SJCRH30 (cell line): ENCODE measurements around the gene TTC12. TPM values are rescaled to one million over a fixed set of nuclear protein-coding genes. Genes with fewer than 3 reads are reported as not detected.

ENCODE experiments used
- DNase-seq, 2 experiments: peaks; one replicate each; pipeline ENCODE4 v3.0.0-alpha.2; 2015 to 2020
- H3K27ac ChIP-seq: fragments of 250-450 bp; sonication (Bioruptor Pico); 2 replicates; pipeline ENCODE4 v1.5.1; 2020; ENCODE audit warnings: mild to moderate bottlenecking, moderate library complexity
- H3K27me3 ChIP-seq: fragments of 250-450 bp; sonication (Bioruptor Pico); 2 replicates; pipeline ENCODE4 v1.5.1; 2020; ENCODE audit warnings: mild to moderate bottlenecking, moderate library complexity
- H3K36me3 ChIP-seq: fragments of 250-450 bp; sonication (Bioruptor Pico); 2 replicates; pipeline ENCODE4 v1.5.1; 2020; ENCODE audit warnings: mild to moderate bottlenecking, moderate library complexity
- H3K4me1 ChIP-seq: fragments of 250-450 bp; sonication (Bioruptor Pico); 2 replicates; pipeline ENCODE4 v1.5.1; 2020; ENCODE audit warnings: mild to moderate bottlenecking, moderate library complexity
- H3K4me3 ChIP-seq: fragments of 250-450 bp; sonication (Bioruptor Pico); 2 replicates; pipeline ENCODE4 v1.5.1; 2020; ENCODE audit warnings: mild to moderate bottlenecking, moderate library complexity
- H3K9me3 ChIP-seq: fragments of 250-450 bp; sonication (Bioruptor Pico); replicated peaks from 2 replicates; pipeline ENCODE4 v1.5.1; 2020; ENCODE audit warnings: mild to moderate bottlenecking, moderate library complexity
- total RNA-seq: library from RNA; depleted of rRNA; stranded (reverse); fragments of >200 nt; shearing (Covaris generic); gene quantifications from 2 replicates; pipeline ENCODE4 v1.2.3, GENCODE V29; 2014

TTC12 gene
- total RNA-seq, 1 experiment from 2014 or later, result not detected

DNA sequence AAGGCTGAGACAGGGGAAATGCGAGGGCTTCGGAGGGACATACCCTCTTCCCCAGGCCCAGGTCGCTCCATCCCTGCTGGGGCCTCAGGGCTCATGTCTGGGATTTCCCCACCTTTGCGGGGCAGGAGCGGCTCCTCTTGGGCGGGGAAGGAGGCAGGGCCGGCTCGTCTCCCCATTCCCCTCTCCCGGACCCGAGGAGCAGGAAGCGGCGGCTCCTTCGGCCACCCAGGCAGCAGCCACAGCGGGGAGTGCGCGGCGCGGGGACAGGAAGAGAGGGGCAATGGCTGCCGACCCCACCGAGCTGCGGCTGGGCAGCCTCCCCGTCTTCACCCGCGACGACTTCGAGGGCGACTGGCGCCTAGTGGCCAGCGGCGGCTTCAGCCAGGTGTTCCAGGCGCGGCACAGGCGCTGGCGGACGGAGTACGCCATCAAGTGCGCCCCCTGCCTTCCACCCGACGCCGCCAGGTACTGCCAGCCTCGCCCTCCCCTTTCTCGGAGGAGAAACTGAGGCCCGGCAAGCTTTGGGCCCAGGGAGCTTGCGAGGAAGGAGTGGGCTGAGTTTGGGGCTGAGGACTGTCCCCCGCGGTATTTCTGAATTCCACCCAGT is 73.3 kb downstream of the TTC12 start, which contains the start of gene ANKK1:
TSS of gene ANKK1 (plus strand) at position 175 of the 607 bp plus-strand sequence. CDS start at position 281, 106 bp downstream.
- Histone ChIP-seq H3K27ac (no peak within 1 kb of the TSS), H3K36me3 (no peaks in the 10 kb centered on the region), H3K4me1 (peaks cover 26% of the 10 kb centered on the region), H3K9me3 (no peaks in the 10 kb centered on the region), H3K4me3 (no peak within 1 kb of the TSS), H3K27me3 (no peaks in the 10 kb centered on the region)
- DNase-seq, result no peak

DNA sequence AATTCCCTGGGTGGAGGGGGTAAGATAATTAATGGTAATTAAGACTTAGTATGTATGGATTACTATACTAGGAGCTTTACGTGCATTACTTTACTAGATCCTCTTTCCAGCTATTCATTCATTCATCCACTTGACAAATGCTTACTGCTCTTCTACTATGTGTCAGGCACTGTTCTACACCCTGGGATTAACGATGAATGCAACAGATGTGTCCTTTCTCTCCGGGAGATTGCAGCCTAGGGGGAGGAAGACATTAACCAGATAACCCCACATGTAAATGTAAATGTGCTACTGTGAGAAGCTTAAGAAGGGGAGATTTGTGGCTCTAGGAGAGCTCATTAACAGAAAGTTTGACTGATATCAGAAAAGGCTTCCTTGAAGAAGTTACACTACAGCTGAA is 74.9 kb downstream of the TTC12 start:
- Histone ChIP-seq H3K4me1 (peaks cover 20% of the 10 kb centered on the region), H3K27ac (no peak overlapping the region), H3K4me3 (no peak overlapping the region), H3K36me3 (no peaks in the 10 kb centered on the region), H3K27me3 (no peaks in the 10 kb centered on the region), H3K9me3 (no peaks in the 10 kb centered on the region)
- DNase-seq, result peak in 1 of 2 experiments; percentile 36

GRCh38 chr11:113392236-113392921 is 78.0 kb downstream of the TTC12 start:
- Histone ChIP-seq H3K27ac (no peak overlapping the region), H3K27me3 (no peaks in the 10 kb centered on the region), H3K9me3 (no peaks in the 10 kb centered on the region), H3K4me3 (no peak overlapping the region), H3K36me3 (no peaks in the 10 kb centered on the region), H3K4me1 (peaks cover 8% of the 10 kb centered on the region)
- DNase-seq, result no peak

DNA sequence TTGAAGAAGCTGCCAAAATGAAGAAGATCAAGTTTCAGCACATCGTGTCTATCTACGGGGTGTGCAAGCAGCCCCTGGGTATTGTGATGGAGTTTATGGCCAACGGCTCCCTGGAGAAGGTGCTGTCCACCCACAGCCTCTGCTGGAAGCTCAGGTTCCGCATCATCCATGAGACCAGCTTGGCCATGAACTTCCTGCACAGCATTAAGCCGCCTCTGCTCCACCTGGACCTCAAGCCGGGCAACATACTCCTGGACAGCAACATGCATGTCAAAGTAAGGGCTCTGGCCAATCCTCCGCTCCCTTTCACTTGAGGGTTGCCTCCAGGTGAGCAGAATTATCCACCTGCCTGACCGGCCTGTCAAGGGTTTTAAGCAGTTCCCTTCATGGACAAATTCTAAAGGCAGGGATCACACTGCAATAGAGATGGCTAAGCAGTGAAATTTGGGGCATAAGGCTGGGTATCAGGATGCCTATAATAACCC is 79.2 kb downstream of the TTC12 start:
- Histone ChIP-seq H3K36me3 (no peaks in the 10 kb centered on the region), H3K4me1 (peaks cover 8% of the 10 kb centered on the region), H3K4me3 (no peak overlapping the region), H3K9me3 (no peaks in the 10 kb centered on the region), H3K27me3 (no peaks in the 10 kb centered on the region), H3K27ac (no peak overlapping the region)
- no peak for DNase-seq

DNA sequence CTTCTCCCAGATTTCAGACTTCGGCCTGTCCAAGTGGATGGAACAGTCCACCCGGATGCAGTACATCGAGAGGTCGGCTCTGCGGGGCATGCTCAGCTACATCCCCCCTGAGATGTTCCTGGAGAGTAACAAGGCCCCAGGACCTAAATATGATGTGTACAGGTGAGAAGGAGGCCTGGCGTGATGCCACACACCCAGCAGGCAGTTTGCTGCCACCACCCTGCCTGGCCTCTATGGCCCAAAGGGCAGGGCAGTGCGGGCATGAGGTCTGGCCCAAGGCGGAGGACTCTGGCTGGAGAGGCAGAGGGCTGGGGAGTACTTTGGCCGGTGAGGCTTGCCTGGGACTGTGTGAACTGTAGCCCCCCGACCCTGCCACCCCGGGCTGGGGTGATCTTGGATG is 80.5 kb downstream of the TTC12 start:
- Histone ChIP-seq H3K4me3 (no peak overlapping the region), H3K9me3 (no peaks in the 10 kb centered on the region), H3K27me3 (no peaks in the 10 kb centered on the region), H3K4me1 (no peaks in the 10 kb centered on the region), H3K36me3 (no peaks in the 10 kb centered on the region), H3K27ac (no peak overlapping the region)
- no peak for DNase-seq

GRCh38 chr11:113395782-113396336 is 81.5 kb downstream of the TTC12 start:
- no peak overlapping the region for H3K4me3 ChIP-seq
- DNase-seq, result no peak
- no peaks in the 10 kb centered on the region for H3K27me3 ChIP-seq
- H3K4me1 ChIP-seq, result no peaks in the 10 kb centered on the region
- H3K9me3 ChIP-seq, result no peaks in the 10 kb centered on the region
- no peak overlapping the region for H3K27ac ChIP-seq
- H3K36me3 ChIP-seq, result no peaks in the 10 kb centered on the region

DNA sequence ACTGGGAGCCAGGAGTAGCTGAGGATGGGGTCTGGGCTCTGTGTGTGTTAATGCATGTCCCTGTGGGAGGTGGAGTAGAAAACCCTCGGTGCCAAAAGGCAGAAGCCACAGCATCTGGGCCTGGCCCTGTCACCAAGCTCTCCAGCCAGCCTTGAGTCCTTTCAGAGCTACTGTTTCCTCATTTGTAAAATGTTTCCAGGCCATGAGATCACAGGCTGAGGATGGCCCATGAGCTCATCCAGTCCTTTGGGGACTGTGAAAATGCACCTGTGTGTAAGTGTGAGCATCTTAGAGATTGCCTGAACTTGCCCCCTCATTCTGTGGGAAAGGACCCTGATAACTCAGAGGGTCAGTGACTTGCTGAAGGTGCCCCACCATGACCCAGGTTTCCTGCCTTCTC is 82.3 kb downstream of the TTC12 start:
- Histone ChIP-seq H3K9me3 (no peaks in the 10 kb centered on the region), H3K4me3 (no peak overlapping the region), H3K27ac (no peak overlapping the region), H3K27me3 (no peaks in the 10 kb centered on the region), H3K4me1 (no peaks in the 10 kb centered on the region), H3K36me3 (no peaks in the 10 kb centered on the region)
- no peak for DNase-seq

DNA sequence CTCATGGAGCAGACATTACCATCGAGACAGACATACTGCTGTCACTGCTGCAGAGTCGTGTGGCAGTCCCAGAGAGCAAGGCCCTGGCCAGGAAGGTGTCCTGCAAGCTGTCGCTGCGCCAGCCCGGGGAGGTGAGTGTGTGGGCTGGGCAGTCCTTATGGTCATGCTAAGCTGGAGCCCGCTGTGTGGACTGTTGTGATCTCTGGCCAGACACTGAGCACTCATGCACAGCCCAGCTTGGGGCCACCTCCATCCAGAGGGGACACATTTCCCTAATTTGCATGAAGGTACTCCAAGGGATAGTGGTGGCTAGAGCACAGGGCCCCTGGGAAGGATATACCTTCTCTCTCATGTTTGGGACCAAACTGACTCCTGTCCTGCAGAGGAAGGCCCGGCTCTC is 82.8 kb downstream of the TTC12 start:
- H3K27ac ChIP-seq, result no peak overlapping the region

GRCh38 chr11:113397821-113398220 is 83.4 kb downstream of the TTC12 start:
- no peak for DNase-seq
- H3K36me3 ChIP-seq, result no peaks in the 10 kb centered on the region
- no peak overlapping the region for H3K27ac ChIP-seq
- H3K4me1 ChIP-seq, result no peaks in the 10 kb centered on the region
- H3K9me3 ChIP-seq, result no peaks in the 10 kb centered on the region
- no peak overlapping the region for H3K4me3 ChIP-seq
- H3K27me3 ChIP-seq, result no peaks in the 10 kb centered on the region

More for the DNA sequence above, 82.8 kb downstream of the TTC12 start:
- H3K9me3 ChIP-seq, result no peaks in the 10 kb centered on the region
- H3K4me1 ChIP-seq, result no peaks in the 10 kb centered on the region
- no peak overlapping the region for H3K4me3 ChIP-seq
- H3K27me3 ChIP-seq, result no peaks in the 10 kb centered on the region
- H3K36me3 ChIP-seq, result no peaks in the 10 kb centered on the region
- no peak for DNase-seq

- Histone ChIP-seq H3K4me1 (no peaks in the 10 kb centered on the region), H3K27ac (no peak overlapping the region), H3K9me3 (no peaks in the 10 kb centered on the region), H3K36me3 (no peaks in the 10 kb centered on the region), H3K4me3 (no peak overlapping the region), H3K27me3 (no peaks in the 10 kb centered on the region)
- no peak for DNase-seq
Measured at GRCh38 chr11:113398669-113399430, 84.5 kb downstream of the TTC12 start.

DNA sequence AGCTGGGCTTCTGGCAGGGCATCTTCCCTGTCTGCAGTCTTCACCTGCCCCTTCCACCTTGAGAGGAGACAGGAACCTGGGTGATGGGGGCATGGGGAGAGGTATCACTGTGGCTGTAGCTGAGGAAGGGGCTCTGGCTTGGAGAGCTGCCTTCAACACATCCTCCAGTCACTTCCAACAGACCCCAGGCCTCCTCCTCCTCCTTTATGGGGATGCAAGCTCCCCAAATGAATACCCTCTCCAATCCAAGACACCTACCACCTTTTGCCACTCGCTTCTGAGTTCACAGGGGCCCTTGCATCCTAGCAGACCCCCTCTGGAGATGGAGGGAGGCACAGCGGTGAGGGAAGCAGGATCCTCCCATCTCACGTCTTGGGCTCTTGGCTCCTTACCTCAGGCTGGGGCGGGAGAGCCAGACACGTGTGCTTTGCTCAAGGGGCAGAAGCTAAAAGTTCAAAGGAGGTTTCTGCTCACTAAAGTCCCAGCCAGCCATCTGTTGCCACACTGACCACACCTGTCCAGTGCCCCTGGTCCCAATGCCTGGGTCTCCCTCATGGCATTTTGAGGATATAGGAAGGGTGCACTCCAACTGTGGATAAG is 86.3 kb downstream of the TTC12 start:
- no peak for DNase-seq
- no peaks in the 10 kb centered on the region for H3K9me3 ChIP-seq
- H3K4me3 ChIP-seq, result no peak overlapping the region
- no peaks in the 10 kb centered on the region for H3K27me3 ChIP-seq
- H3K4me1 ChIP-seq, result no peaks in the 10 kb centered on the region
- H3K27ac ChIP-seq, result no peak overlapping the region
- H3K36me3 ChIP-seq, result no peaks in the 10 kb centered on the region

DNA sequence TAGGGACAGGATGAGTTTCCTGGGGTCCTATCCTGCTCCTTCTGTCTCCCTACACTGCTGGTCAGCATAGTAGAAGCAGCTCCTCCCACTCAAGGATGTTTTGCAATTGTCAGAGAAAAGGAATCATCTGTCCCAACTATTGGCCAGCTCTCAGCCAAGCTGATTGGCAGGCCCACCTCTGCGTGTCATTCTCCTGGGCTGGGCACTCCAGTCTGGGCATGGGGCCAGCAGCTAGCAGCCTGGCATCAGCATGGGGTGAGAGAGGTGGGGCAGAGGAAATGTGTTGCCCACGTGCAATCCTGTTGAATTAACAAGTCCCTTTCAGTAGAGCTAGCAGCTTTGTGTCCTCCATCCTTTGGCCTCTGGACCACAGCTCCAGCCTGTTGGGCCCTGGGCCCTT is 87.3 kb downstream of the TTC12 start:
- Histone ChIP-seq H3K27me3 (no peaks in the 10 kb centered on the region), H3K36me3 (no peaks in the 10 kb centered on the region), H3K27ac (no peak overlapping the region), H3K9me3 (no peaks in the 10 kb centered on the region), H3K4me3 (no peak overlapping the region), H3K4me1 (no peaks in the 10 kb centered on the region)
- DNase-seq, result no peak

DNA sequence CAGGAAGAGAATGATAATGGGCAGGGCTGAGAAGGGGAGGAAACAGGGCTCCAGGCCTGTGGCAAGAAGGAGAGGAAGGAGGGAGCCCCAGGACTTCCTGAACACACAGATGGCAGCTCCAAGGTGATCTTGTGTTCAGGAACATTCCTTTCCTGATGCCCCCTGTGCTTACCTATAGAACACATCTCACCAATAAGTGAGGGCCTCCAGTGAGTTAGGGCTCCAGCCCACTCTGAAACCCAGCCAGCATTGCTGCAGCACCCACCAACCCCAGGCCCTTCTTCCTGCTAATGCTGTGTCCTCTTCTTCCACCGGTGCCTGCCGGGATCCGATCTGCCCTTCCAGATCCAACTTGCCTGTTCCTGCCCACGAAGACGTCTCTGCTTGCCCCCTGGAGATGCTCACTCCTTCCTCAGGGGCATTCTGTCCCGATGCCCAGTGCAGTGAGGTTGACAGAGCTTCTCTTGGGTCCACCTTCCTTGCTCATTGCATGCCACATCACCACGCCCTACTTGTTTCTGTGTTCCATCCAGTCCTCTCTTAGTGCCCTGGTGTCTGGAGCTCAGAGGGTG is 90.6 kb downstream of the TTC12 start:
- no peaks in the 10 kb centered on the region for H3K36me3 ChIP-seq
- H3K9me3 ChIP-seq, result no peaks in the 10 kb centered on the region
- DNase-seq, result no peak
- no peak overlapping the region for H3K4me3 ChIP-seq
- H3K27ac ChIP-seq, result no peak overlapping the region
- H3K4me1 ChIP-seq, result no peaks in the 10 kb centered on the region
- no peaks in the 10 kb centered on the region for H3K27me3 ChIP-seq

GRCh38 chr11:113405724-113406478 is 91.5 kb downstream of the TTC12 start:
- Histone ChIP-seq H3K4me1 (no peaks in the 10 kb centered on the region), H3K36me3 (no peaks in the 10 kb centered on the region)

More at GRCh38 chr11:113405724-113406478, 91.5 kb downstream of the TTC12 start:
- no peaks in the 10 kb centered on the region for H3K9me3 ChIP-seq
- H3K27ac ChIP-seq, result no peak overlapping the region
- DNase-seq, result no peak
- H3K27me3 ChIP-seq, result no peaks in the 10 kb centered on the region
- no peak overlapping the region for H3K4me3 ChIP-seq
